Upper lobe of right lung (tissue), 1 donor: Measurements from ENCODE around the gene DHX32. TPM values are rescaled to one million over a fixed set of nuclear protein-coding genes. Genes with fewer than 3 reads are reported as not detected.
A peak's percentile ranks its signal among the peaks of the same experiment; 100 is the strongest.

Experiments used
- ATAC-seq: fragments of 200-7000 bp; cut with Tn5 transposase; one replicate; pipeline ENCODE4 v1.9.1; 2020; ENCODE audit warnings: mild to moderate bottlenecking, moderate library complexity
- DNase-seq: peaks from one replicate; pipeline ENCODE4 v3.0.0-alpha.2; 2020
- H3K27ac ChIP-seq: fragments of 200-600 bp; one replicate; pipeline ENCODE4 v1.8.0; 2022
- H3K27me3 ChIP-seq: fragments of 200-600 bp; one replicate; pipeline ENCODE4 v1.8.0; 2022; ENCODE audit warnings: mild to moderate bottlenecking
- H3K36me3 ChIP-seq: fragments of 200-600 bp; one replicate; pipeline ENCODE4 v1.8.0; 2022
- H3K4me1 ChIP-seq: fragments of 200-600 bp; one replicate; pipeline ENCODE4 v1.8.0; 2022
- H3K4me3 ChIP-seq: fragments of 200-600 bp; one replicate; pipeline ENCODE4 v1.8.0; 2022; ENCODE audit warnings: mild to moderate bottlenecking
- H3K9me3 ChIP-seq: fragments of 200-600 bp; one replicate; pipeline ENCODE4 v1.8.0; 2022
- CTCF ChIP-seq: fragments of 200-600 bp; IDR thresholded peaks from one replicate; pipeline ENCODE4 v1.8.0; 2022; ENCODE audit warnings: antibody characterized with exemption
- intact Hi-C: fragments of 100-400 bp; cut with DNase I; formaldehyde crosslinking; loops from one replicate; pipeline ENCODE4 v1.11.0; 2022
- total RNA-seq: library from RNA; stranded (reverse); fragmentation: NEBNext Ultra II Directional; extraction: Animal tissue kit (Norgen Biotek cat#: 25700); gene quantifications from one replicate; pipeline ENCODE4 v1.2.1, GENCODE V29; 2021
- donor health status: DM: no; HTN: yes; CAD: no; lungs with severe emphysema.

Gene DHX32
- total RNA-seq, 1 donor from 2014 or later, result 35.1 TPM

GRCh38 chr10:125857185-125857760 is 23.8 kb downstream of the DHX32 start:
- H3K9me3 ChIP-seq, result no peaks in the 10 kb centered on the region
- TF ChIP-seq CTCF, result no peak
- H3K27me3 ChIP-seq, result no peaks in the 10 kb centered on the region
- H3K36me3 ChIP-seq, result peaks cover 35% of the 10 kb centered on the region
- no peak overlapping the region for H3K27ac ChIP-seq
- ATAC-seq, result no peak
- H3K4me1 ChIP-seq, result no peaks in the 10 kb centered on the region
- no peak overlapping the region for H3K4me3 ChIP-seq
- no peak for DNase-seq
- intact Hi-C loops, result no loop called here

DNA sequence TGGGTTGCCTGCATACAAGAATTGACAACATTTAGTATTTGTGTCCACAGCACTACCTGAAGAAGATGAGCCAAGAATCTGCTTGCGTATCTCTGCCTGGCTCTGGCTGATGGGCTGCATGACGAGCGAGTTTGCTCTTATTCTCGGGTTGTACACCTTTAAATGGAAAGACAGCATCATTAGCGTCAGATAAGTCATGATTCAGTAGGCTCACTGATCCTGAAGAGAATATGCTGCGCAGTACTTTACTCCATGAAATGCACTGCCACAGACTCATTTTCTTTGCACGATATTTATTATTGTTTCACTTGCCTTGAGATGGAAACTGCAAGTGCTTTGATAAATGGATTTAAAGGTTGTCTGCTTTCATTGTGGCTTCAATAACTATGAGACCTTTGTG is 28.6 kb downstream of the DHX32 start:
- no peak overlapping the region for H3K27ac ChIP-seq
- H3K36me3 ChIP-seq, result peaks cover 62% of the 10 kb centered on the region
- no peaks in the 10 kb centered on the region for H3K9me3 ChIP-seq
- DNase-seq, result no peak
- ATAC-seq, result no peak
- intact Hi-C loops, result no loop called here
- TF ChIP-seq CTCF, result no peak
- no peaks in the 10 kb centered on the region for H3K4me1 ChIP-seq
- H3K4me3 ChIP-seq, result no peak overlapping the region
- no peaks in the 10 kb centered on the region for H3K27me3 ChIP-seq

- intact Hi-C loops, result no loop called here
- Histone ChIP-seq H3K36me3 (peaks cover 71% of the 10 kb centered on the region), H3K27me3 (no peaks in the 10 kb centered on the region), H3K27ac (no peak overlapping the region), H3K9me3 (no peaks in the 10 kb centered on the region), H3K4me3 (no peak overlapping the region), H3K4me1 (no peaks in the 10 kb centered on the region)
- ATAC-seq (no peak), DNase-seq (no peak)
- TF ChIP-seq CTCF, result no peak
Measured at GRCh38 chr10:125850766-125851731, 30.0 kb downstream of the DHX32 start.

DNA sequence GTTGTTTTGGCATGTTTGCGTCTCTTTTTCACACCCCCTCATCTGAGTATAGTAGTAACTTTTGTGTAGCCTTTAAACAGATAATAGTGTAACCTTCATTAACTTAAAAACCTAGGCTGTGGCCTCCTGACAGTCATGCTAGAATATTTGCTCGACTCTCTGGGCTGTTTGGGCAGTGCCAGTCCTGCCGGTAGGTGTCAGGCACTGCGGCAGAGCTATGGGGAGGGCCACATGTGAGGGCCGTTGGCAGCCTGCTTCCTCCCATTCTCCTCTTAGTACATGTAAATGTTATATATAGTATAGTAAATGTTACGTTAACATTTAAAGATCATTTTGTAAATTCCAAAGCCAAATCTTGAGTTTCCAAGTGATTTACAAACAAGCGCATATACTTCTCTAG is 31.6 kb downstream of the DHX32 start:
- no peak for DNase-seq
- Histone ChIP-seq H3K4me3 (no peak overlapping the region), H3K27ac (no peak overlapping the region), H3K27me3 (no peaks in the 10 kb centered on the region), H3K36me3 (peaks cover 71% of the 10 kb centered on the region), H3K9me3 (no peaks in the 10 kb centered on the region), H3K4me1 (no peaks in the 10 kb centered on the region)
- ATAC-seq, result peak; percentile 28
- TF ChIP-seq CTCF, result no peak
- intact Hi-C loops, result no loop called here

GRCh38 chr10:125848857-125849256 is 32.2 kb downstream of the DHX32 start:
- no peaks in the 10 kb centered on the region for H3K9me3 ChIP-seq
- DNase-seq (no peak), ATAC-seq (no peak)
- no peak for TF ChIP-seq CTCF
- no peak overlapping the region for H3K27ac ChIP-seq
- no peaks in the 10 kb centered on the region for H3K4me1 ChIP-seq
- peaks cover 70% of the 10 kb centered on the region for H3K36me3 ChIP-seq
- intact Hi-C loops, result no loop called here
- H3K4me3 ChIP-seq, result no peak overlapping the region
- no peaks in the 10 kb centered on the region for H3K27me3 ChIP-seq
